Sigmoid colon (tissue), 7 donors: ENCODE data around the gene ENAH. TPM values are rescaled to one million over a fixed set of nuclear protein-coding genes. Genes with fewer than 3 reads are reported as not detected.
A peak's percentile ranks its signal among the peaks of the same experiment; 100 is the strongest.
"Not testable (repeated sequence)": the region's sequence is repeated elsewhere in the genome, so short reads cannot be mapped to it uniquely, and the experiment has no call there.

Experiments used
- DNase-seq: peaks from one replicate; pipeline ENCODE4 v3.0.0-alpha.2; 2019
- H3K27ac ChIP-seq, 4 donors: fragments of 200-600 bp; sonication (generic); one replicate each; pipeline ENCODE4 v1.5.1; 2016 to 2019; ENCODE audit warnings: mild to moderate bottlenecking in 1 of 4
- H3K27me3 ChIP-seq, 3 donors: fragments of 200-600 bp; sonication (generic); one replicate each; pipeline ENCODE4 v1.5.1; 2019; ENCODE audit warnings: mild to moderate bottlenecking in 1 of 3
- H3K36me3 ChIP-seq, 4 donors: fragments of 200-600 bp; sonication (generic); one replicate each; pipeline ENCODE4 v1.5.1; 2016 to 2019
- H3K4me1 ChIP-seq, 4 donors: fragments of 200-600 bp; sonication (generic); one replicate each; pipeline ENCODE4 v1.5.1; 2017 to 2019
- H3K4me3 ChIP-seq, 4 donors: fragments of 200-600 bp; sonication (generic); one replicate each; pipeline ENCODE4 v1.5.1; 2017 to 2019; ENCODE audit warnings: mild to moderate bottlenecking in 2 of 4, moderate library complexity in 1 of 4
- H3K9me3 ChIP-seq, 4 donors: fragments of 200-600 bp in 3 of 4; sonication (generic) in 3 of 4; one replicate each; pipeline versions ENCODE4 v1.5.1 to v1.6.1; 2013 to 2019
- CTCF ChIP-seq, 4 experiments: fragments of 450-650 bp in 3 of 4; fragments of 200-600 bp in 1 of 4; IDR thresholded peaks; one replicate each; pipeline ENCODE4 v1.5.1; 2016 to 2019; ENCODE audit warnings: antibody characterized with exemption in 4 of 4, mild to moderate bottlenecking in 3 of 4, moderate library complexity in 2 of 4
- EP300 ChIP-seq, 4 donors: sonication (generic); formaldehyde crosslinking; IDR thresholded peaks; one replicate each; pipeline ENCODE4 v1.6.1; 2017; ENCODE audit warnings: antibody characterized with exemption in 4 of 4
- POLR2A ChIP-seq, 2 donors: fragments of 450-650 bp; IDR thresholded peaks; one replicate each; pipeline ENCODE4 v1.6.1; 2016; ENCODE audit warnings: antibody characterized with exemption in 2 of 2, mild to moderate bottlenecking in 2 of 2, moderate library complexity in 2 of 2
- POLR2AphosphoS5 ChIP-seq, 4 donors: sonication (generic); formaldehyde crosslinking; IDR thresholded peaks; one replicate each; pipeline ENCODE4 v1.6.1; 2017; ENCODE audit warnings: antibody characterized with exemption in 4 of 4
- WGBS, 2 donors: extraction: QIAGEN DNeasy Blood & Tissue Kit; methylation state at CpG; one replicate each; pipeline ENCODE4 v1.1.7; 2013; 5-methylcytosine and 5-hydroxymethylcytosine counted together
- intact Hi-C: fragments of 100-400 bp; cut with DNase I; formaldehyde crosslinking; loops from one replicate; pipeline ENCODE4 v1.15.1; 2023
- polyA plus RNA-seq, 3 donors: library from polyadenylated mRNA; stranded (reverse); fragments of 200-250 nt; gene quantifications; one replicate each; pipeline ENCODE4 v1.2.3, GENCODE V29; 2013
- total RNA-seq, 4 donors: library from RNA; depleted of rRNA; stranded (reverse); fragments of >200 nt; gene quantifications; one replicate each; pipeline ENCODE4 v1.1.0, GENCODE V29; 2016
- donor health status: healthy with polysubstance abuse.
- donor health status: Bipolar disorder and iron deficiency.
- donor health status: healthy.

ENAH gene
- total RNA-seq (100 to 1,000 TPM in 3 of 4 donors, 10 to 100 TPM in 1; 92.2 to 197 (median 116) TPM), polyA plus RNA-seq (10 to 100 TPM in 2 of 3 donors, 1 to 10 TPM in 1; 9.6 to 17.1 (median 15.0) TPM)

GRCh38 chr1:225652729-225653462 is at the start of gene ENAH:
Gene ENAH, minus strand, starts transcription at chr1:225653123. Its CDS starts 433 bp downstream, at chr1:225652690.
- TF ChIP-seq POLR2AphosphoS5 (IDR thresholded peaks at IDR 0.05), result peak; percentile 77 to 88 (median 84)
- TF ChIP-seq CTCF (IDR thresholded peaks at IDR 0.05), result no peak
- H3K27me3 ChIP-seq, result no peaks in the 10 kb centered on the region
- peak within 1 kb of the TSS; percentile 97 to 100 (median 99) for H3K27ac ChIP-seq
- H3K4me3 ChIP-seq, result peak within 1 kb of the TSS; percentile 97 to 100 (median 98)
- peak; percentile 93 for DNase-seq
- H3K9me3 ChIP-seq, result no peaks in the 10 kb centered on the region
- 0 to 1% methylated on average over 88 to 89 of the region's 90 CpGs for WGBS, 2 donors
- peaks cover 0 to 53% (median 42%) of the 10 kb centered on the region in 4 donors for H3K4me1 ChIP-seq
- no peaks in the 10 kb centered on the region for H3K36me3 ChIP-seq
- intact Hi-C loops, result loop anchor here (2.0 to 5.0 kb wide), 4 partner anchors 124 to 409 kb away; partner anchors contain the start of genes H3-3A and SRP9

- Histone ChIP-seq H3K9me3 (no peaks in the 10 kb centered on the region), H3K27me3 (no peaks in the 10 kb centered on the region), H3K4me1 (peaks cover 0 to 13% (median 6%) of the 10 kb centered on the region in 4 donors), H3K27ac (peak overlapping the region in 2 of 4 donors; percentile 4 to 70), H3K36me3 (no peaks in the 10 kb centered on the region), H3K4me3 (no peak overlapping the region)
- 92 to 93% methylated on average over 4 of the region's 4 CpGs for WGBS, 2 donors
- no peak for TF ChIP-seq EP300 (IDR thresholded peaks at IDR 0.05)
- no peak for TF ChIP-seq POLR2AphosphoS5 (IDR thresholded peaks at IDR 0.05)
- DNase-seq, result no peak
- intact Hi-C loops, result no loop called here
Observed at GRCh38 chr1:225700889-225701465, 48.1 kb upstream of the ENAH start.

GRCh38 chr1:225700164-225700821 is 47.4 kb upstream of the ENAH start:
- no peaks in the 10 kb centered on the region for H3K9me3 ChIP-seq
- no peaks in the 10 kb centered on the region for H3K36me3 ChIP-seq
- 55 to 71% methylated on average over 16 of the region's 16 CpGs for WGBS, 2 donors
- H3K27me3 ChIP-seq, result no peaks in the 10 kb centered on the region
- H3K4me3 ChIP-seq, result no peak overlapping the region
- peak overlapping the region in 3 of 4 donors; percentile 7 to 70 (median 49) for H3K27ac ChIP-seq
- H3K4me1 ChIP-seq, result peaks cover 0 to 18% (median 8%) of the 10 kb centered on the region in 4 donors
- TF ChIP-seq CTCF (IDR thresholded peaks at IDR 0.05) (no peak), POLR2AphosphoS5 (IDR thresholded peaks at IDR 0.05) (peak in 1 of 4 donors; percentile 36)
- intact Hi-C loops, result no loop called here
- DNase-seq, result no peak

GRCh38 chr1:225699336-225699735 is 46.4 kb upstream of the ENAH start:
- no peak for TF ChIP-seq CTCF (IDR thresholded peaks at IDR 0.05)
- TF ChIP-seq POLR2A (IDR thresholded peaks at IDR 0.05), result no peak
- TF ChIP-seq POLR2AphosphoS5 (IDR thresholded peaks at IDR 0.05), result no peak
- no peak for TF ChIP-seq EP300 (IDR thresholded peaks at IDR 0.05)
- H3K4me3 ChIP-seq, result no peak overlapping the region
- H3K36me3 ChIP-seq, result no peaks in the 10 kb centered on the region
- 47 to 66% methylated on average over 2 of the region's 2 CpGs for WGBS, 2 donors
- intact Hi-C loops, result no loop called here
- DNase-seq, result no peak
- H3K27ac ChIP-seq, result peak overlapping the region in 3 of 4 donors; percentile 7 to 70 (median 49)
- H3K4me1 ChIP-seq, result peaks cover 0 to 21% (median 8%) of the 10 kb centered on the region in 4 donors
- H3K27me3 ChIP-seq, result no peaks in the 10 kb centered on the region
- H3K9me3 ChIP-seq, result no peaks in the 10 kb centered on the region

GRCh38 chr1:225698194-225698593 is 45.3 kb upstream of the ENAH start:
- H3K36me3 ChIP-seq, H3K4me3 ChIP-seq, H3K27me3 ChIP-seq, H3K27ac ChIP-seq, H3K9me3 ChIP-seq, intact Hi-C loops: not testable (repeated sequence)
- WGBS, 2 donors, result 92 to 93% methylated on average over 4 of the region's 4 CpGs
- H3K4me1 ChIP-seq, result peaks cover 0 to 21% (median 8%) of the 10 kb centered on the region in 4 donors
- peak; percentile 10 for DNase-seq
